Pancreas (tissue), 10 donors: ENCODE data around the gene PYM1. TPM values are rescaled to one million over a fixed set of nuclear protein-coding genes. Genes with fewer than 3 reads are reported as not detected.

Source experiments
- ATAC-seq, 4 donors: fragments of 200-7000 bp; cut with Tn5 transposase; one replicate each; pipeline versions ENCODE4 v1.8.0 to v1.9.1; 2020; ENCODE audit warnings: mild to moderate bottlenecking in 4 of 4, moderate library complexity in 4 of 4
- DNase-seq, 6 donors: peaks; one replicate each; pipeline ENCODE4 v3.0.0-alpha.2; 2020
- FAIRE-seq: peaks from 2 replicates; lab custom pipeline; 2012; peaks lifted over from hg19 to GRCh38; lab: Jason Lieb, UNC
- H3K27ac ChIP-seq, 4 donors: fragments of 200-600 bp; sonication (generic); 1 replicate in 3 of 4; 2 replicates in 1 of 4; pipeline versions ENCODE4 v1.5.0 to v1.8.0; 2020
- H3K27me3 ChIP-seq, 4 donors: fragments of 200-600 bp; one replicate each; pipeline ENCODE4 v1.8.0; 2021
- H3K36me3 ChIP-seq, 3 donors: fragments of 200-600 bp; sonication (generic) in 1 of 3; one replicate each; pipeline versions ENCODE4 v1.5.0 to v1.8.0; 2020 to 2021
- H3K4me1 ChIP-seq, 3 donors: fragments of 200-600 bp; one replicate each; pipeline ENCODE4 v1.8.0; 2021
- H3K4me3 ChIP-seq, 4 donors: fragments of 200-600 bp; sonication (generic) in 2 of 4; one replicate each; pipeline versions ENCODE4 v1.5.0 to v1.8.0; 2020 to 2021
- H3K9me3 ChIP-seq, 4 donors: fragments of 200-600 bp; one replicate each; pipeline ENCODE4 v1.8.0; 2021
- WGBS, 2 donors: extraction: QIAGEN DNeasy Blood & Tissue Kit; methylation state at CpG; one replicate each; pipeline ENCODE4 v1.1.7; 2013; 5-methylcytosine and 5-hydroxymethylcytosine counted together
- intact Hi-C, 3 donors: fragments of 100-400 bp; cut with DNase I; formaldehyde crosslinking; loops; one replicate each; pipeline versions ENCODE4 v1.11.1 to v1.14.2; 2022
- polyA plus RNA-seq, 2 donors: library from polyadenylated mRNA; stranded (reverse); fragments of 200-250 nt; gene quantifications; one replicate each; pipeline ENCODE4 v1.2.3, GENCODE V29; 2013
- total RNA-seq, 6 donors: library from RNA; stranded (reverse); fragmentation: NEBNext Ultra II Directional in 4 of 6; extraction: Animal tissue kit (Norgen Biotek cat#: 25700) in 4 of 6; gene quantifications; one replicate each; pipeline versions ENCODE4 v1.2.1 to v1.2.4, GENCODE V29; 2021 to 2023
- TF ChIP-seq, protein P1 (sequence below), 4 donors: fragments of 200-600 bp; sonication (generic) in 3 of 4; IDR thresholded peaks; one replicate each; pipeline versions ENCODE4 v1.5.0 to v1.8.0; 2021; ENCODE audit warnings: antibody characterized with exemption in 4 of 4
- donor health status: healthy with polysubstance abuse.
- donor health status: DM: no; HTN: no; CAD: no; lungs with moderate emphysema.
- donor health status: DM: no; HTN: no; CAD: no.
- donor health status: control.
- donor health status: control.
- donor health status: Bipolar disorder and iron deficiency.
- donor health status: DM: yes; HTN: yes; CAD: no.
- donor health status: DM: no; HTN: no; CAD: no.
- donor health status: DM: no; HTN: no; CAD: no.
- donor health status: DM: yes; HTN: yes; CAD: no.

PYM1 gene
- total and polyA plus RNA-seq, 8 donors = 10.8 to 32.9 (median 13.9) TPM

GRCh38 chr12:55940065-55940732 is 12.5 kb upstream of the PYM1 start:
- H3K9me3 ChIP-seq = no peaks in the 10 kb centered on the region
- H3K27ac ChIP-seq = peak overlapping the region; percentile 13 to 50 (median 30)
- intact Hi-C loops = loop anchor here in 1 of 3 donors (5.0 kb wide), 1 partner anchor 203 kb away; no protein-coding TSS in a partner anchor
- peak overlapping the region in 1 of 4 donors; percentile 10 for H3K4me3 ChIP-seq
- no peaks in the 10 kb centered on the region for H3K27me3 ChIP-seq
- no peak for FAIRE-seq
- H3K4me1 ChIP-seq = peaks cover 0 to 6% (median 5%) of the 10 kb centered on the region in 3 donors
- H3K36me3 ChIP-seq = no peaks in the 10 kb centered on the region
- WGBS, 2 donors = 13% methylated on average over 18 of the region's 18 CpGs
- TF ChIP-seq, protein P1, sequence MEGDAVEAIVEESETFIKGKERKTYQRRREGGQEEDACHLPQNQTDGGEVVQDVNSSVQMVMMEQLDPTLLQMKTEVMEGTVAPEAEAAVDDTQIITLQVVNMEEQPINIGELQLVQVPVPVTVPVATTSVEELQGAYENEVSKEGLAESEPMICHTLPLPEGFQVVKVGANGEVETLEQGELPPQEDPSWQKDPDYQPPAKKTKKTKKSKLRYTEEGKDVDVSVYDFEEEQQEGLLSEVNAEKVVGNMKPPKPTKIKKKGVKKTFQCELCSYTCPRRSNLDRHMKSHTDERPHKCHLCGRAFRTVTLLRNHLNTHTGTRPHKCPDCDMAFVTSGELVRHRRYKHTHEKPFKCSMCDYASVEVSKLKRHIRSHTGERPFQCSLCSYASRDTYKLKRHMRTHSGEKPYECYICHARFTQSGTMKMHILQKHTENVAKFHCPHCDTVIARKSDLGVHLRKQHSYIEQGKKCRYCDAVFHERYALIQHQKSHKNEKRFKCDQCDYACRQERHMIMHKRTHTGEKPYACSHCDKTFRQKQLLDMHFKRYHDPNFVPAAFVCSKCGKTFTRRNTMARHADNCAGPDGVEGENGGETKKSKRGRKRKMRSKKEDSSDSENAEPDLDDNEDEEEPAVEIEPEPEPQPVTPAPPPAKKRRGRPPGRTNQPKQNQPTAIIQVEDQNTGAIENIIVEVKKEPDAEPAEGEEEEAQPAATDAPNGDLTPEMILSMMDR (IDR thresholded peaks at IDR 0.05) = peak; percentile 83 to 89 (median 84)
- ATAC-seq = peak; percentile 92 to 99 (median 98)
- DNase-seq = peak; percentile 78 to 89 (median 84)

GRCh38 chr12:55938826-55939501 is 11.3 kb upstream of the PYM1 start:
- Histone ChIP-seq H3K9me3 (no peaks in the 10 kb centered on the region), H3K27ac (no peak overlapping the region), H3K27me3 (no peaks in the 10 kb centered on the region), H3K4me1 (peaks cover 0 to 6% (median 5%) of the 10 kb centered on the region in 3 donors), H3K36me3 (no peaks in the 10 kb centered on the region), H3K4me3 (no peak overlapping the region)
- DNase-seq (no peak), ATAC-seq (no peak), FAIRE-seq (no peak)
- TF ChIP-seq, protein P1 (IDR thresholded peaks at IDR 0.05) = no peak
- intact Hi-C loops = loop anchor here in 1 of 3 donors (10.0 kb wide), 1 partner anchor 194 kb away; the partner anchor contains the start of gene GDF11
- WGBS, 2 donors = 90 to 93% methylated on average over 8 of the region's 8 CpGs

GRCh38 chr12:55937981-55938380 is 10.3 kb upstream of the PYM1 start:
- FAIRE-seq = no peak
- no peaks in the 10 kb centered on the region for H3K36me3 ChIP-seq
- H3K4me1 ChIP-seq = peaks cover 5 to 12% (median 8%) of the 10 kb centered on the region in 3 donors
- 79 to 81% methylated on average over 2 of the region's 2 CpGs for WGBS, 2 donors
- ATAC-seq = no peak
- H3K27me3 ChIP-seq = no peaks in the 10 kb centered on the region
- no peak for DNase-seq
- H3K4me3 ChIP-seq = no peak overlapping the region
- no peaks in the 10 kb centered on the region for H3K9me3 ChIP-seq
- H3K27ac ChIP-seq = no peak overlapping the region
- intact Hi-C loops = loop anchor here in 1 of 3 donors (10.0 kb wide), 1 partner anchor 193 kb away; the partner anchor contains the start of gene GDF11
- TF ChIP-seq, protein P1 (IDR thresholded peaks at IDR 0.05) = no peak

- Histone ChIP-seq H3K27me3 (no peaks in the 10 kb centered on the region), H3K4me1 (peaks cover 11 to 18% (median 17%) of the 10 kb centered on the region in 3 donors), H3K36me3 (no peaks in the 10 kb centered on the region), H3K4me3 (no peak overlapping the region), H3K27ac (no peak overlapping the region), H3K9me3 (no peaks in the 10 kb centered on the region)
- 84 to 85% methylated on average over 26 of the region's 26 CpGs for WGBS, 2 donors
- TF ChIP-seq, protein P1 (IDR thresholded peaks at IDR 0.05) = no peak
- intact Hi-C loops = loop anchor here in 1 of 3 donors (10.0 kb wide), 1 partner anchor 191 kb away; the partner anchor contains the start of gene GDF11
- no peak for FAIRE-seq
- ATAC-seq = no peak
- peak in 3 of 6 donors; percentile 40 to 66 (median 59) for DNase-seq
Measured at GRCh38 chr12:55935738-55936151, 8.1 kb upstream of the PYM1 start.
